Measurements from ENCODE around the gene DCTN1. TPM values are rescaled to one million over a fixed set of nuclear protein-coding genes. Genes with fewer than 3 reads are reported as not detected.
"Not testable (repeated sequence)": the region's sequence is repeated elsewhere in the genome, so short reads cannot be mapped to it uniquely, and the experiment has no call there.

The DCTN1 gene
- total RNA-seq (2014; rRNA removed; shearing (Covaris generic); ENCODE audit: low replicate concordance), result 99.3 and 150 TPM in 2 replicates

GRCh38 chr2:74379851-74380789 is at the start of gene DCTN1:
Gene DCTN1 (minus strand): TSS chr2:74380311. CDS start chr2:74380037, 274 bp downstream.
- DNase-seq, result peak; percentile 59
- H3K36me3 ChIP-seq, result peaks cover 16% of the 10 kb centered on the region
- no peaks in the 10 kb centered on the region for H3K27me3 ChIP-seq
- no peaks in the 10 kb centered on the region for H3K9me3 ChIP-seq
- no peak within 1 kb of the TSS for H3K4me3 ChIP-seq

GRCh38 chr2:74428675-74429074 is 48.6 kb upstream of the DCTN1 start:
- H3K4me3 ChIP-seq, result no peak overlapping the region
- H3K27me3 ChIP-seq, result no peaks in the 10 kb centered on the region
- H3K9me3 ChIP-seq, result no peaks in the 10 kb centered on the region
- DNase-seq, result no peak
- H3K36me3 ChIP-seq, result peaks cover 6% of the 10 kb centered on the region; the same call in 1 of the 2 replicates

GRCh38 chr2:74427551-74427950 is 47.4 kb upstream of the DCTN1 start:
- Histone ChIP-seq H3K27me3 (no peaks in the 10 kb centered on the region), H3K36me3 (peaks cover 6% of the 10 kb centered on the region; the same call in 1 of the 2 replicates), H3K9me3 (no peaks in the 10 kb centered on the region), H3K4me3 (no peak overlapping the region)
- no peak for DNase-seq

GRCh38 chr2:74426181-74426758 is 46.2 kb upstream of the DCTN1 start:
- no peaks in the 10 kb centered on the region for H3K9me3 ChIP-seq
- no peaks in the 10 kb centered on the region for H3K27me3 ChIP-seq
- no peak overlapping the region for H3K4me3 ChIP-seq
- H3K36me3 ChIP-seq, result peaks cover 6% of the 10 kb centered on the region; the same call in 1 of the 2 replicates
- no peak for DNase-seq

- Histone ChIP-seq H3K9me3 (no peaks in the 10 kb centered on the region), H3K4me3 (no peak overlapping the region), H3K36me3 (peaks cover 6% of the 10 kb centered on the region; the same call in 1 of the 2 replicates), H3K27me3 (no peaks in the 10 kb centered on the region)
- DNase-seq, result no peak
These were observed 45.4 kb upstream of the DCTN1 start for GRCh38 chr2:74425523-74425922.

- H3K4me3 ChIP-seq, result no peak overlapping the region
- H3K27me3 ChIP-seq, result no peaks in the 10 kb centered on the region
- no peaks in the 10 kb centered on the region for H3K9me3 ChIP-seq
- no peak for DNase-seq
- H3K36me3 ChIP-seq, result peaks cover 6% of the 10 kb centered on the region; the same call in 1 of the 2 replicates
These were observed 44.9 kb upstream of the DCTN1 start for GRCh38 chr2:74424995-74425406.

GRCh38 chr2:74424139-74424992 is 44.3 kb upstream of the DCTN1 start:
- Histone ChIP-seq H3K27me3 (no peaks in the 10 kb centered on the region), H3K9me3 (no peaks in the 10 kb centered on the region), H3K4me3 (no peak overlapping the region), H3K36me3 (peaks cover 6% of the 10 kb centered on the region; the same call in 1 of the 2 replicates)
- DNase-seq, result no peak

GRCh38 chr2:74423231-74424095 is 43.4 kb upstream of the DCTN1 start:
- no peak overlapping the region for H3K4me3 ChIP-seq
- no peaks in the 10 kb centered on the region for H3K27me3 ChIP-seq
- peaks cover 3% of the 10 kb centered on the region; the same call in 1 of the 2 replicates for H3K36me3 ChIP-seq
- H3K9me3 ChIP-seq, result no peaks in the 10 kb centered on the region
- DNase-seq, result no peak

- Histone ChIP-seq H3K4me3 (peak within 1 kb of the TSS; percentile 58), H3K27me3 (no peaks in the 10 kb centered on the region), H3K9me3 (no peaks in the 10 kb centered on the region), H3K36me3 (no peaks in the 10 kb centered on the region)
- peak; percentile 86 for DNase-seq
These were observed 41.2 kb upstream of the DCTN1 start, which contains the start of the genes C2orf81 and WDR54 for GRCh38 chr2:74421221-74421870. Gene C2orf81 (minus strand): TSS chr2:74421619. CDS start chr2:74421560, 59 bp downstream. Gene WDR54 (plus strand): TSS chr2:74421730. CDS start chr2:74422154, 424 bp downstream.

GRCh38 chr2:74420443-74421103 is 40.5 kb upstream of the DCTN1 start:
- not testable (repeated sequence) for H3K27me3 ChIP-seq, DNase-seq, H3K36me3 ChIP-seq, H3K9me3 ChIP-seq
- H3K4me3 ChIP-seq, result peak overlapping the region; percentile 58

- H3K36me3 ChIP-seq, result no peaks in the 10 kb centered on the region
- no peaks in the 10 kb centered on the region for H3K9me3 ChIP-seq
- DNase-seq, result no peak
- no peaks in the 10 kb centered on the region for H3K27me3 ChIP-seq
- H3K4me3 ChIP-seq, result no peak overlapping the region
These were observed 39.9 kb upstream of the DCTN1 start for GRCh38 chr2:74420006-74420405.

GRCh38 chr2:74419345-74419744 is 39.2 kb upstream of the DCTN1 start:
- no peaks in the 10 kb centered on the region for H3K27me3 ChIP-seq
- no peaks in the 10 kb centered on the region for H3K36me3 ChIP-seq
- H3K4me3 ChIP-seq, result no peak overlapping the region
- no peaks in the 10 kb centered on the region for H3K9me3 ChIP-seq
- DNase-seq, result no peak

GRCh38 chr2:74418312-74418711 is 38.2 kb upstream of the DCTN1 start:
- H3K36me3 ChIP-seq, result no peaks in the 10 kb centered on the region
- DNase-seq, result no peak
- H3K4me3 ChIP-seq, result no peak overlapping the region
- H3K27me3 ChIP-seq, result no peaks in the 10 kb centered on the region
- H3K9me3 ChIP-seq, result no peaks in the 10 kb centered on the region

GRCh38 chr2:74417763-74418162 is 37.7 kb upstream of the DCTN1 start:
- Histone ChIP-seq H3K4me3 (no peak overlapping the region), H3K9me3 (no peaks in the 10 kb centered on the region), H3K36me3 (no peaks in the 10 kb centered on the region), H3K27me3 (no peaks in the 10 kb centered on the region)
- no peak for DNase-seq

- no peak overlapping the region for H3K4me3 ChIP-seq
- H3K36me3 ChIP-seq, result no peaks in the 10 kb centered on the region
- no peak for DNase-seq
- no peaks in the 10 kb centered on the region for H3K9me3 ChIP-seq
- no peaks in the 10 kb centered on the region for H3K27me3 ChIP-seq
These were observed 37.1 kb upstream of the DCTN1 start for GRCh38 chr2:74417197-74417596.

Measured in MG63 (cell line).